Activated CD8-positive, alpha-beta memory T cell treated with anti-CD3 and anti-CD28 coated beads for 36 hours (primary cell): ENCODE data around the gene INSYN2A. TPM values are rescaled to one million over a fixed set of nuclear protein-coding genes. Genes with fewer than 3 reads are reported as not detected.

Source experiments
- CTCF ChIA-PET: fragments of 350-600 bp; sonication (Branson Sonifier 250); formaldehyde crosslinking; loops from one replicate; lab custom pipeline; 2021; ENCODE audit warnings: antibody characterized with exemption; lab: Charles Lee
- POLR2A ChIA-PET: fragments of 350-600 bp; sonication (Branson Sonifier 250); formaldehyde crosslinking; loops from one replicate; lab custom pipeline; 2021; ENCODE audit warnings: antibody characterized with exemption; lab: Charles Lee
- total RNA-seq, 2 experiments: library from RNA; stranded (reverse); gene quantifications; one replicate each; pipeline ENCODE4 v1.2.3, GENCODE V29; 2021

INSYN2A gene
- total RNA-seq, 2 experiments from 2014 or later, result not detected

DNA sequence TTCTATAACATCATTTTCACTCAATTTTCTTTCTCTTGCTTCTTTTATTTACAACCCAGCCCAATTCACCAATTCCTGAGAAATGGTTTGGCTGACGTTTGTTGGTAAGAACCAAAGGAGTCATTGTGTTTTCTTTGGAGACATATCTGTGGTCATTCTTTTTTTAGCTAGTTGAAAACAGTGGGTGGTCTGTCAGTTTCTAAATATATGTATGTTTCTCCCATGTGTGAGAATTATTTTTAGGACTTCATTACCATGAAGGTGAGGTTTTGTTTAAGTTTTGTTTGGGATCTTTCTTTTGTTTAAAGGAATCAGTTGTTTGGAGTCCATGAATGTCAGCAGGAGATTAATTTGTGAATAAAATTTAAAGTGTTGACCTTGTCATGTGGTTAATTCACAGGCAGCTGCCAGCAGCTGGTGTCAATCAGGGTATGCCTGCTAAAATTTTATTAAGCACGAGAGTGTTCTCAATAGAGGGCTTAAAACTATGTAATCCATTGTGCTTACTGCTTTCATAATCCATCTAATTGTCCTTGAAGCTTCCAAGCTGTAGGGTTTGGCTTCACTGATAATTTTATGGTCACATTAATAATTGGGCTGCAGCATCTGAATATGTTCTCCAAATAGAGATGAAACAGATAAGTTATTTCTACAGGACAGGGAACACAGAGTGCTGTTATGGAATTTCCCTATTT is 38.7 kb downstream of the INSYN2A start:
- POLR2A ChIA-PET, result no interaction called here
- CTCF ChIA-PET, result no interaction called here

- POLR2A ChIA-PET, result no interaction called here
- CTCF ChIA-PET, result no interaction called here
Measured at GRCh38 chr10:127157089-127157488, 39.3 kb downstream of the INSYN2A start.

- ChIA-PET CTCF (no interaction called here), POLR2A (no interaction called here)
Measured at GRCh38 chr10:127154831-127155620, 41.4 kb downstream of the INSYN2A start.

DNA sequence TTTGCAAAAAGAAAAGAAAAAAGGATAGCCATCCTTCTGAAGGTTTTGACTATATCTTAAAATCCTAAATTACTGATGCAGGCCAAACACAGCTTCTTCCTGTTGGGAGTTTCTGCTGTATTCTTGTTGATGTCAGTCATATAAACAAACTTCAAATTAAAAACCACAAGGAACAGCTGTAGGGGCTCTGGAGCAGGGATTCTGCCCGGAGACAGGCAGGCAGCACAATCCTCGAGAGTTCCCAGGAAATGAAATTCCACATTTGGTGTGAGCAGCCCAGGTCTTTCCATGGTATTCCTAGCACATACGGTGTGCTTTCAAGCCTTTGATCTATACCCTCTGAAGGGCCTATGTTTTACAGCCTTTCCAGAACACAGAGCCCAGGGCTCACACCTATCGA is 43.2 kb downstream of the INSYN2A start:
- ChIA-PET POLR2A (no interaction called here), CTCF (no interaction called here)

DNA sequence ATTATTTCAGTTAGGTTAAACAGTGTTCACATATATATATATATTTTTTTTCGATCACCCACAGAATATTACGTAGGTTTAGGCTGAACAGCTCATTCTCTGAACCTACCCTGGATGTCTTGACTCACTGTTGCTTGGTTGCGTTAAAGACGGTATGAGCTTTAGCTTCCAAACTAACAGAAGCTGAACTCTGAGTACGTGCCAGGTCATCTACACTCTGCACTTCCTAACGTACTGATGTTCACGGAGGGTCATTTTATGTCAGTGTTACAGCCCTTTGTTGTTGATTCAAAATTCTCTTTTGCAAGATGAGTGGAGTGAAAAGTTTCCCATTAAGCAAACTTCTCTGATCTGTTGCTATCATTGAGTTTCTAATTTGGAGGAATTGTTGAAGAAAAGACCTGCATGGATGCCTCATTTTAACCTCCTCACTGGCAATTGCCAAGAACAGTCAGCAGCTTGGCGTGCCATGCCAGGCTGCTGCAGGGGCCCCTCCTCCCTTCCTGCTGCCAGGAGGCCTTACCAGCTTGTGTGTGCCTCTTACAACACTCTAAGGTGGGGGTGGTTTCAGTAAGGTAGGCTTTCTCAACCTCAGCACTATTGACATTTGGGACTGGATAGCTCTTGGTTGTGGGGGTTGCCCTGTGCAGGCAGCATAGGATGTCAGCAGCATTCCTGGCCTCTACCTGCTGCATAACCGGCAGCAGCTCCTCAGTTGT is 44.3 kb downstream of the INSYN2A start:
- CTCF ChIA-PET, result no interaction called here
- POLR2A ChIA-PET, result no interaction called here

- POLR2A ChIA-PET, result no interaction called here
- CTCF ChIA-PET, result no interaction called here
Measured at GRCh38 chr10:127151541-127151940, 44.9 kb downstream of the INSYN2A start.

DNA sequence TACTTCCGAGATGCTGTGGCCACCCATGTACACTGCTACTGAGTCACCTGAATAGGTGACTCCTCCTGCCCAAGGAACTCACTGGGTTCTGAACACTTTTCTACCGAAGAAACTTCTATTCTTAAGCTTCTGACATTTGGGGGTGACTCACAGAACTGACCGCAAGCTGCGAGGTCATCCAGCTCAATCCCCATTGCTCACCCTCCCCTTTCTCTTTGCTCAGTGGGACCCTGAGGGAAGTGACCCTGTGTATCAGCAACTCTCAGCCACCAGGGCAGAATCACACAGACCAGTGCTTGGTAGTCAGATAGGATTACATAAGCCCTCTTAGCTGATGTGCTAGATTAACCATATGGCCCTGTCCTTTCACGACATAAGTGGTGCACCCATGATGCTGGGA is 46.3 kb downstream of the INSYN2A start:
- ChIA-PET POLR2A (no interaction called here), CTCF (no interaction called here)

DNA sequence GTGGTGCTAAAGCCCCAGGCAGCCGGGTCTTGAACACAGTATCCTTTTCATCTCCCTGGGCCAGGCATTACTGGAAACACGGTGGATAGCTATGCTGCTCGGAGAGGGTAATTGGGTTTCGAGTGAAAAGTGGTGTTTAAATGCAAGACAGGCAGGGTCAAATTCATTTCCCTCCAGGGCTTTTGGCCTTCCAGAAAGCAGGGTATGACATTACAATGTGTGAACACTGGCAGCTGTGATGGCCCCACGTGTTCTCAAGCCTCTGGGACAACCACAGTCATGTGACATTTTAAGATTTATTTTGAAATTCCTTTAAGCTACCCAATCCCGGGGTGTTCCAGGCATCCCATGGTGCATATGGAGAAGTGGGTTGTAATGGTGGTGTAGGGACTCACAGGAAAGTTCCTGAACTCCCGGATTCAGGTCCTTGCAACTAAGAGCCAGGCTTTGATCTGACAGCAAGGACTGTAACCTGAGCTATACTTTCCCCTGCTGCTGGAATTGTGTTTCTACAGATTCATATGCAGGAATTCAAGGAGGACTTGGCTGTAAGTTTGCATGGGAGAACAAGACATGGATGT is 46.8 kb downstream of the INSYN2A start:
- ChIA-PET POLR2A (no interaction called here), CTCF (no interaction called here)

DNA sequence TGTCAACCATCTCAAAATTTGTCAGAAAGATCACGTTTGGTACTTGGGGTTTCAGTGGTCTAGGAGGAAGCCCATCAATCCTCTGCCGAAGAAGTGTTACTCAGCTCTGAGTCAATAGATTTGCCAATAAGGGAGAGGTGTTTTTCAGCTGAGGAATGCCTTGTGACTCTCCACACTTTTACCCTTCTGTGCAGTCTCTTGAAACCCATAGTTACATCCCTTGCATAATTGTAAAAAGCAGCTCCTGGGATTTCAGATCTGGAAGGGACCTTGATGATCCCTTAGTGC is 47.5 kb downstream of the INSYN2A start:
- POLR2A ChIA-PET, result no interaction called here
- CTCF ChIA-PET, result no interaction called here

DNA sequence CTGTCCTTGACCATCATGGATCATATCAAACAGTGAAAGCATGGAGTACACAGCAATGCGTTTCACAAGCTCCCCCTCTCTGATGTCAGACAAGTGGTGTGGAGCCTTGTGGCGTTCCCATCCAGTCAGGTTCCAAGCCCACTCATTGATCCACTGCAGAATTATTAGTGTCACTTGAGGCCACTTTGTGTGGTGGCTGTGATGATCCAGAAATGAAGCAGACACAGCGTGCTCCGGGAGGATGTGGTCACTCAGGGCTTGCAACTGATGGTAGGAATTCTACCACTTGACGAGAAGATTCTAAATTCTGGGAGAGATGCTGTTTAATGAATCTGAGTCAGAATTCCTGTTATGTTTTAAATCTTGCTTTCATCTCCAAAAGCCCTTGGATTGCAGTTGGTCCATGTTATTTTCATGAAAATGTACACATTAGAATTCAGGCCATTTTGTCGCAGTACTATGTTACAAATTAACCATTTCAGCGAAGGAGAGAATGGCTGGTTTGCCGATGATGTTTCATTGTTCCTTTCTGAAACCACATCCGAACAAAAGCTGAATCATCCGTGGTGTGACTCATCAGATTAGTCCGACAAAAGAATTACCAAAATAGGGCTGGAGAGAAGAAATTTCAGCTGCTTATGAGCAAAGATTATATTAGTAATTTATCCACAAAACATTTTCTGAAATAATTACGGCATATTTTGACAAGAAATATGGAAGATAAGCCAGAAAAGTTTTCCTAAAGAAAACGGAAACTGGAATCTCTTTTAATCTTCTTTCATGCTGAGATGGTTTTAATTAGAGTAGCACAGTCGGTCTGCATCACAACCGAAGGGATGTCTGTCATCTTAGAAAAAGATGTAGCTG is 48.1 kb downstream of the INSYN2A start:
- POLR2A ChIA-PET, result no interaction called here
- CTCF ChIA-PET, result no interaction called here

GRCh38 chr10:127146661-127147060 is 49.7 kb downstream of the INSYN2A start:
- ChIA-PET CTCF (no interaction called here), POLR2A (no interaction called here)
